ENCODE results near the gene MICALL1.

GRCh38 chr22:37906364-37907008 lies 389 bp downstream of the MICALL1 start:
- TF ChIP-seq, protein P1, sequence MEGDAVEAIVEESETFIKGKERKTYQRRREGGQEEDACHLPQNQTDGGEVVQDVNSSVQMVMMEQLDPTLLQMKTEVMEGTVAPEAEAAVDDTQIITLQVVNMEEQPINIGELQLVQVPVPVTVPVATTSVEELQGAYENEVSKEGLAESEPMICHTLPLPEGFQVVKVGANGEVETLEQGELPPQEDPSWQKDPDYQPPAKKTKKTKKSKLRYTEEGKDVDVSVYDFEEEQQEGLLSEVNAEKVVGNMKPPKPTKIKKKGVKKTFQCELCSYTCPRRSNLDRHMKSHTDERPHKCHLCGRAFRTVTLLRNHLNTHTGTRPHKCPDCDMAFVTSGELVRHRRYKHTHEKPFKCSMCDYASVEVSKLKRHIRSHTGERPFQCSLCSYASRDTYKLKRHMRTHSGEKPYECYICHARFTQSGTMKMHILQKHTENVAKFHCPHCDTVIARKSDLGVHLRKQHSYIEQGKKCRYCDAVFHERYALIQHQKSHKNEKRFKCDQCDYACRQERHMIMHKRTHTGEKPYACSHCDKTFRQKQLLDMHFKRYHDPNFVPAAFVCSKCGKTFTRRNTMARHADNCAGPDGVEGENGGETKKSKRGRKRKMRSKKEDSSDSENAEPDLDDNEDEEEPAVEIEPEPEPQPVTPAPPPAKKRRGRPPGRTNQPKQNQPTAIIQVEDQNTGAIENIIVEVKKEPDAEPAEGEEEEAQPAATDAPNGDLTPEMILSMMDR (conservative IDR thresholded peaks at IDR 0.05; ENCODE audit: low read length): no peak
- no peak for TF ChIP-seq EZH2phosphoT487 (IDR thresholded peaks at IDR 0.05; ENCODE audit: borderline replicate concordance, low read depth, low read length)

Data from OCI-LY7 (cell line).